Endothelial cell of umbilical vein (primary cell): ENCODE results near the gene DMD. TPM values are rescaled to one million over a fixed set of nuclear protein-coding genes. Genes with fewer than 3 reads are reported as not detected.

Source experiments
- BruUV-seq: library from RNA; stranded (reverse); fragments of 400-500 nt; replicated peaks from 2 replicates; lab custom pipeline; 2021; lab: Mats Ljungman, UMichigan
- CTCF ChIA-PET: fragments of 300-600, 350-600 bp; sonication (Branson Sonifier 250); formaldehyde crosslinking; loops from one replicate; lab custom pipeline; 2021; ENCODE audit warnings: antibody characterized with exemption, inconsistent platforms; lab: Charles Lee
- POLR2A ChIA-PET: fragments of 300-600, 350-600 bp; sonication (Branson Sonifier 250); formaldehyde crosslinking; loops from one replicate; lab custom pipeline; 2021; ENCODE audit warnings: antibody characterized with exemption, inconsistent platforms; lab: Charles Lee
- DNase-seq: peaks from one replicate; pipeline ENCODE4 v3.0.0-alpha.2; 2011; ENCODE audit warnings: low read depth, low spot score
- FAIRE-seq: peaks from 2 replicates; lab custom pipeline; 2011; peaks lifted over from hg19 to GRCh38; lab: Jason Lieb, UNC
- H2AFZ ChIP-seq: 2 replicates; pipeline ENCODE4 v1.6.0; 2012; ENCODE audit warnings: low read depth, low read length, control low read depth, inconsistent platforms
- H3K27ac ChIP-seq: 2 replicates; pipeline ENCODE4 v1.5.1; 2011; ENCODE audit warnings: low read depth, mild to moderate bottlenecking, control low read depth, low read length, moderate library complexity; ENCODE audit not compliant: insufficient read depth
- H3K27me3 ChIP-seq, 2 experiments: 2 replicates each; pipeline versions ENCODE4 v1.6.0 to v1.6.1; 2011; ENCODE audit warnings: low read length in 2 of 2, mixed read lengths in 1 of 2; ENCODE audit not compliant: control insufficient read depth in 2 of 2, insufficient read depth in 2 of 2
- H3K36me3 ChIP-seq, 2 experiments: 2 replicates in 1 of 2; 3 replicates in 1 of 2; pipeline ENCODE4 v1.5.1; 2011; ENCODE audit warnings: low read length in 2 of 2, mild to moderate bottlenecking in 1 of 2, moderate library complexity in 1 of 2; ENCODE audit not compliant: control insufficient read depth in 2 of 2, insufficient read depth in 2 of 2; ENCODE audit errors: extremely low read depth in 1 of 2
- H3K4me1 ChIP-seq: 3 replicates; pipeline ENCODE4 v1.5.1; 2011; ENCODE audit warnings: mild to moderate bottlenecking, low read length; ENCODE audit not compliant: control insufficient read depth, insufficient read depth; ENCODE audit errors: extremely low read depth
- H3K4me2 ChIP-seq: 2 replicates; pipeline ENCODE4 v1.6.1; 2011; ENCODE audit warnings: low read length, control low read depth, mixed read lengths; ENCODE audit not compliant: insufficient read depth
- H3K4me3 ChIP-seq, 3 experiments: fragments of 200-600 bp in 1 of 3; sonication (generic), shearing (Covaris generic) in 1 of 3; replicated peaks in 1 of 3; 2 replicates each; pipeline ENCODE4 v1.5.1; 2011 to 2016; ENCODE audit warnings: control low read depth in 3 of 3, low read length in 3 of 3, mild to moderate bottlenecking in 2 of 3, inconsistent platforms in 1 of 3, low read depth in 1 of 3, moderate library complexity in 1 of 3; ENCODE audit not compliant: insufficient read depth in 1 of 3
- H3K79me2 ChIP-seq: 2 replicates; pipeline ENCODE4 v1.6.0; 2012; ENCODE audit warnings: low read length, inconsistent platforms; ENCODE audit not compliant: control insufficient read depth, insufficient read depth
- H3K9ac ChIP-seq: replicated peaks from 2 replicates; pipeline ENCODE3; 2011; ENCODE audit warnings: low read length, control low read depth; ENCODE audit not compliant: insufficient read depth; ENCODE audit errors: extremely low read depth
- H3K9me1 ChIP-seq: replicated peaks from 3 replicates; pipeline ENCODE4 v1.6.0; 2011; ENCODE audit warnings: mild to moderate bottlenecking, low read length; ENCODE audit not compliant: control insufficient read depth, insufficient read depth; ENCODE audit errors: extremely low read depth
- H3K9me3 ChIP-seq: replicated peaks from 2 replicates; pipeline ENCODE4 v1.5.1; 2012; ENCODE audit warnings: low read length, inconsistent platforms; ENCODE audit not compliant: control insufficient read depth, insufficient read depth
- H4K20me1 ChIP-seq: replicated peaks from 2 replicates; pipeline ENCODE3; 2011; ENCODE audit warnings: mild to moderate bottlenecking, low read length; ENCODE audit not compliant: control insufficient read depth, insufficient read depth; ENCODE audit errors: extremely low read depth
- FOS ChIP-seq: IDR thresholded peaks from 2 replicates; pipeline ENCODE4 v1.6.1; 2011; ENCODE audit warnings: mild to moderate bottlenecking, low read length, moderate library complexity, borderline replicate concordance; ENCODE audit not compliant: insufficient read depth
- GATA2 ChIP-seq: IDR thresholded peaks from 2 replicates; pipeline ENCODE4 v1.7.0; 2011; ENCODE audit warnings: low read depth, mild to moderate bottlenecking, moderate library complexity, mixed read lengths, low read length; ENCODE audit not compliant: insufficient read length, insufficient read depth
- JUN ChIP-seq: IDR thresholded peaks from 2 replicates; pipeline ENCODE4 v1.6.1; 2011; ENCODE audit warnings: borderline replicate concordance, low read depth; ENCODE audit not compliant: insufficient read length, insufficient read depth
- MAX ChIP-seq: IDR thresholded peaks from 2 replicates; pipeline ENCODE4 v1.6.1; 2011; ENCODE audit not compliant: insufficient read depth, insufficient read length
- dilution Hi-C: fragments of 300-500 bp; cut with MboI; formaldehyde crosslinking; loops from one replicate; pipeline ENCODE4 v1.15.0; 2019; ENCODE audit warnings: low sequenced_read_pairs; ENCODE audit not compliant: extremely low pct_ligation_motif_present
- intact Hi-C: fragments of 100-400 bp; cut with micrococcal nuclease; formaldehyde crosslinking; loops from one replicate; pipeline ENCODE4 v1.10.0; 2022
- polyA plus RNA-seq, 4 experiments: library from polyadenylated mRNA; depleted of rRNA in 3 of 4; stranded (reverse) in 3 of 4; unstranded in 1 of 4; fragments of >200 nt; gene quantifications; 2 replicates each; pipeline versions ENCODE4 v1.2.1 to v1.2.3, GENCODE V29; 2011 to 2012; ENCODE audit warnings: missing spikeins in 1 of 4
- total RNA-seq: library from RNA; stranded (reverse); gene quantifications from 2 replicates; pipeline ENCODE4 v1.2.3, GENCODE V29; 2021
- TF ChIP-seq, protein P1 (sequence below), 2 donors: IDR thresholded peaks; 1 replicate in 1 of 2; 2 replicates in 1 of 2; pipeline ENCODE4 v1.5.1; 2011; ENCODE audit warnings: low read length in 2 of 2, mild to moderate bottlenecking in 2 of 2, moderate library complexity in 2 of 2, control low read depth in 1 of 2, inconsistent platforms in 1 of 2, low read depth in 1 of 2; ENCODE audit not compliant: insufficient read depth in 1 of 2; ENCODE audit errors: extremely low read depth in 1 of 2

The DMD gene
- total and polyA plus RNA-seq, 2 donors (not counting 3 experiments of a cell fraction or from before 2014, with no cell fraction given), result 7.3 to 9.0 TPM

DNA sequence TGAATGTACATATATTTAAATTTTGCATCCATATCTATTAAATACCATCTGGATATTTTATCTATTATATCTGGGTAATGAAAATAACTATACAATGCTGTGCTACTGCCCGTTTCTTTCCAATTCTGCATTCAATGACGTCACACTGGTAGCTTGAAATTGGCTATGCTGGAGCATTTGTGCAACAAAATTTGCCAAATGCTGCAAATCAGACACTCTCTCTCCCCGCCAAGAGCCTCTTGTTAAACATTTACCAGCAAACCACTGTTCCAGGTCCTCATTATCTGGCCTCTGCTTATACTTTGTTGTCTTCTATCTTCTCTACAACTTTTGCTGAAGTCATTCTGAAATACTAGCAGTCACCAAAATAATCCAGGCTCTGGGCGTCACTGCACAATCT, 1201.1 kb downstream of the DMD start:
- Histone ChIP-seq H3K36me3 (no peaks in the 10 kb centered on the region), H2AFZ (no peak overlapping the region), H3K9me3 (no peaks in the 10 kb centered on the region), H3K9ac (no peak overlapping the region), H3K4me1 (no peaks in the 10 kb centered on the region), H3K27ac (no peak overlapping the region), H3K4me2 (no peak overlapping the region), H3K79me2 (no peaks in the 10 kb centered on the region), H3K9me1 (no peaks in the 10 kb centered on the region), H4K20me1 (no peaks in the 10 kb centered on the region), H3K4me3 (no peak overlapping the region), H3K27me3 (no peaks in the 10 kb centered on the region)
- ChIA-PET POLR2A (no interaction called here), CTCF (interaction anchor here (0.5 kb wide), 1 partner anchor 170 kb away, joined by 3 read pairs; no protein-coding TSS in a partner anchor)
- no peak for DNase-seq
- intact Hi-C loops, result no loop called here
- BruUV-seq, result no TSS peak
- no peak for TF ChIP-seq JUN
- TF ChIP-seq, protein P1, sequence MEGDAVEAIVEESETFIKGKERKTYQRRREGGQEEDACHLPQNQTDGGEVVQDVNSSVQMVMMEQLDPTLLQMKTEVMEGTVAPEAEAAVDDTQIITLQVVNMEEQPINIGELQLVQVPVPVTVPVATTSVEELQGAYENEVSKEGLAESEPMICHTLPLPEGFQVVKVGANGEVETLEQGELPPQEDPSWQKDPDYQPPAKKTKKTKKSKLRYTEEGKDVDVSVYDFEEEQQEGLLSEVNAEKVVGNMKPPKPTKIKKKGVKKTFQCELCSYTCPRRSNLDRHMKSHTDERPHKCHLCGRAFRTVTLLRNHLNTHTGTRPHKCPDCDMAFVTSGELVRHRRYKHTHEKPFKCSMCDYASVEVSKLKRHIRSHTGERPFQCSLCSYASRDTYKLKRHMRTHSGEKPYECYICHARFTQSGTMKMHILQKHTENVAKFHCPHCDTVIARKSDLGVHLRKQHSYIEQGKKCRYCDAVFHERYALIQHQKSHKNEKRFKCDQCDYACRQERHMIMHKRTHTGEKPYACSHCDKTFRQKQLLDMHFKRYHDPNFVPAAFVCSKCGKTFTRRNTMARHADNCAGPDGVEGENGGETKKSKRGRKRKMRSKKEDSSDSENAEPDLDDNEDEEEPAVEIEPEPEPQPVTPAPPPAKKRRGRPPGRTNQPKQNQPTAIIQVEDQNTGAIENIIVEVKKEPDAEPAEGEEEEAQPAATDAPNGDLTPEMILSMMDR (IDR thresholded peaks at IDR 0.05; ENCODE audit: extremely low read depth in 1 of 2, insufficient read depth in 1 of 2, low read depth in 1 of 2, low read length in 2 of 2), result no peak
- TF ChIP-seq GATA2, result no peak
- no peak for FAIRE-seq
- dilution Hi-C loops, result no loop called here

DNA sequence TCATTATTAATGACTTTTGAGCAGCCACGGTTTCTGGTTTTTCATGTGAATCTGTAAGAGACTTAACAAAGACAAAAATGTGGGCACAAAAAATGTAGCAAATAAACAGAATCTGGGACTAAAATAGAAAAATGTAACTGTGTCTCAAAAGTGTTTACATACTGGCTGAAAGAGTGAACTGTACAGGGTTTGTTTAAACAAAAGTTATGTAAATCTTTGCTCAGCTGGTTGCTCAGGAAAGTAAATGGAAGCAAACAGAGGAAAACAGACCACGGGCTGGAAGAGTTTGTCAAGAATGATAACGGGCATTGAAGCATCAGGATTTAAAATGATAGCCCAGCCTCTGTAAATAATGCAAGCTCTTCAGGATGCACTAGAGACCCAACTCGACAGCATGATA, 1217.7 kb downstream of the DMD start:
- no peaks in the 10 kb centered on the region for H3K36me3 ChIP-seq
- DNase-seq, result no peak
- H3K79me2 ChIP-seq, result no peaks in the 10 kb centered on the region
- intact Hi-C loops, result no loop called here
- dilution Hi-C loops, result no loop called here
- H2AFZ ChIP-seq, result no peak overlapping the region
- no peak overlapping the region for H3K4me2 ChIP-seq
- H3K4me3 ChIP-seq, result no peak overlapping the region
- H3K9me3 ChIP-seq, result no peaks in the 10 kb centered on the region
- BruUV-seq, result no TSS peak
- no peak for FAIRE-seq
- no peaks in the 10 kb centered on the region for H3K4me1 ChIP-seq
- TF ChIP-seq FOS (no peak), MAX (no peak)
- ChIA-PET CTCF (no interaction called here), POLR2A (no interaction called here)
- H4K20me1 ChIP-seq, result no peaks in the 10 kb centered on the region
- no peak overlapping the region for H3K9ac ChIP-seq
- no peak overlapping the region for H3K27ac ChIP-seq
- no peaks in the 10 kb centered on the region for H3K9me1 ChIP-seq
- H3K27me3 ChIP-seq, result no peaks in the 10 kb centered on the region
